Calu3 (cell line): ENCODE data around the gene CACNA1D. TPM values are rescaled to one million over a fixed set of nuclear protein-coding genes. Genes with fewer than 3 reads are reported as not detected.

Source experiments
- BruUV-seq: library from RNA; stranded (reverse); fragments of 400-500 nt; replicated peaks from 2 replicates; lab custom pipeline; 2021; lab: Mats Ljungman, UMichigan
- CTCF ChIA-PET: fragments of 300-600 bp; sonication (Branson Sonifier 250); formaldehyde crosslinking; loops from one replicate; lab custom pipeline; 2022; ENCODE audit warnings: antibody characterized with exemption; lab: Charles Lee
- DNase-seq: peaks from one replicate; pipeline ENCODE4 v3.0.0; 2022
- H3K27ac Mint-ChIP-seq: one replicate; pipeline ENCODE4 v1.8.0; 2022; ENCODE audit warnings: mixed read lengths; ENCODE audit not compliant: unreplicated experiment
- H3K27me3 Mint-ChIP-seq: one replicate; pipeline ENCODE4 v1.8.0; 2022; ENCODE audit warnings: mixed read lengths; ENCODE audit not compliant: unreplicated experiment
- H3K36me3 Mint-ChIP-seq: one replicate; pipeline ENCODE4 v1.8.0; 2022; ENCODE audit warnings: mild to moderate bottlenecking, moderate library complexity, mixed read lengths; ENCODE audit not compliant: insufficient read depth, unreplicated experiment
- H3K4me1 Mint-ChIP-seq: one replicate; pipeline ENCODE4 v1.8.0; 2022; ENCODE audit warnings: mild to moderate bottlenecking, low read depth, mixed read lengths; ENCODE audit not compliant: unreplicated experiment
- H3K4me3 Mint-ChIP-seq: one replicate; pipeline ENCODE4 v1.8.0; 2022; ENCODE audit warnings: mild to moderate bottlenecking, low read depth, moderate library complexity, mixed read lengths; ENCODE audit not compliant: unreplicated experiment
- H3K9me3 Mint-ChIP-seq: one replicate; pipeline ENCODE4 v1.8.0; 2022; ENCODE audit warnings: low read depth, mixed read lengths; ENCODE audit not compliant: unreplicated experiment
- CTCF ChIP-seq: fragments of 200-600 bp; IDR thresholded peaks from one replicate; pipeline ENCODE4 v1.8.0; 2022; ENCODE audit warnings: antibody characterized with exemption; ENCODE audit not compliant: unreplicated experiment
- intact Hi-C: fragments of 100-400 bp; cut with micrococcal nuclease; formaldehyde crosslinking; loops from one replicate; pipeline ENCODE4 v1.10.0; 2022; ENCODE audit not compliant: unreplicated experiment
- total RNA-seq: library from RNA; stranded (reverse); gene quantifications from 2 replicates; pipeline ENCODE4 v1.2.3, GENCODE V29; 2022

Gene CACNA1D
- total RNA-seq, 1 experiment from 2014 or later, result 48.3 TPM

DNA sequence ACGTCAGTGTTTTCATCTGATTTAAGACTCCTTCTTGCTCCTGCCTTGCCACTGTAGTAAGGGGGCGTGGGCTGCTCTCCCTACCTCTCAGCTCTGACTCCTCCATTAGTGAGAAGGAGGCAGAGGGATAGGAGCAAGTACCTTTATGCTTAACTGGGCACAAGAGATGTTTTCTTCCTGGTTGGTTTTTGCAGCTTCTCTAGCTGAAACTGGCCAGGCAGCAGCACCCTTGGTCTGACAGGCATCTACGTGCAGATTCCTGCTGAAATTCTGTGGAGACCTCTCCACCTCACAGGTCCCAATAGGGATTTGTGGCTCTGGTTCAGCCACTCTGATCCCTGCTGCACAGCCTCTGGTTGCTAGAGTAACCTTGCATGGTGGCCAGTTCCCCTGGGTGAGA, 132.5 kb downstream of the CACNA1D start:
- H3K9me3 Mint-ChIP-seq, result no peaks in the 10 kb centered on the region
- peaks cover 60% of the 10 kb centered on the region for H3K4me1 Mint-ChIP-seq
- no peaks in the 10 kb centered on the region for H3K27me3 Mint-ChIP-seq
- no peak for DNase-seq
- intact Hi-C loops, result no loop called here
- H3K36me3 Mint-ChIP-seq, result no peaks in the 10 kb centered on the region
- TF ChIP-seq CTCF, result no peak
- no TSS peak for BruUV-seq
- H3K27ac Mint-ChIP-seq, result peak overlapping the region; percentile 43
- CTCF ChIA-PET, result no interaction called here
- H3K4me3 Mint-ChIP-seq, result no peak overlapping the region

- DNase-seq, result no peak
- intact Hi-C loops, result no loop called here
- CTCF ChIA-PET, result no interaction called here
- BruUV-seq, result no TSS peak
- Mint-ChIP-seq H3K9me3 (no peaks in the 10 kb centered on the region), H3K4me1 (peaks cover 60% of the 10 kb centered on the region), H3K27ac (no peak overlapping the region), H3K4me3 (no peak overlapping the region), H3K36me3 (no peaks in the 10 kb centered on the region), H3K27me3 (no peaks in the 10 kb centered on the region)
- TF ChIP-seq CTCF, result no peak
Observed at GRCh38 chr3:53628536-53629401, 134.4 kb downstream of the CACNA1D start.

- CTCF ChIA-PET, result no interaction called here
- peaks cover 60% of the 10 kb centered on the region for H3K4me1 Mint-ChIP-seq
- H3K36me3 Mint-ChIP-seq, result no peaks in the 10 kb centered on the region
- BruUV-seq, result no TSS peak
- peak overlapping the region; percentile 89 for H3K27ac Mint-ChIP-seq
- H3K27me3 Mint-ChIP-seq, result no peaks in the 10 kb centered on the region
- H3K4me3 Mint-ChIP-seq, result no peak overlapping the region
- intact Hi-C loops, result no loop called here
- no peaks in the 10 kb centered on the region for H3K9me3 Mint-ChIP-seq
- DNase-seq, result no peak
- TF ChIP-seq CTCF, result no peak
Observed at GRCh38 chr3:53629402-53629723, 135.0 kb downstream of the CACNA1D start.

GRCh38 chr3:53630547-53630946, 136.1 kb downstream of the CACNA1D start:
- CTCF ChIA-PET, result interaction anchor here (0.7 to 1.0 kb wide), 4 partner anchors 79 to 152 kb away, joined by 3 to 4 read pairs (median 3); no protein-coding TSS in a partner anchor
- Mint-ChIP-seq H3K27ac (peak overlapping the region; percentile 89), H3K4me3 (peak overlapping the region; percentile 31), H3K4me1 (peaks cover 54% of the 10 kb centered on the region), H3K9me3 (no peaks in the 10 kb centered on the region), H3K27me3 (no peaks in the 10 kb centered on the region), H3K36me3 (no peaks in the 10 kb centered on the region)
- peak; percentile 50 for DNase-seq
- intact Hi-C loops, result loop anchor here (5.0 to 10.0 kb wide), 2 partner anchors 82 to 96 kb away; no protein-coding TSS in a partner anchor
- BruUV-seq, result no TSS peak
- TF ChIP-seq CTCF, result no peak
